ENCODE data around the gene SLF2. TPM values are rescaled to one million over a fixed set of nuclear protein-coding genes. Genes with fewer than 3 reads are reported as not detected.
A peak's percentile ranks its signal among the peaks of the same experiment; 100 is the strongest.

Gene SLF2
- total and polyA plus RNA-seq, 12 donors = 4.8 to 23.6 (median 18.3) TPM

DNA sequence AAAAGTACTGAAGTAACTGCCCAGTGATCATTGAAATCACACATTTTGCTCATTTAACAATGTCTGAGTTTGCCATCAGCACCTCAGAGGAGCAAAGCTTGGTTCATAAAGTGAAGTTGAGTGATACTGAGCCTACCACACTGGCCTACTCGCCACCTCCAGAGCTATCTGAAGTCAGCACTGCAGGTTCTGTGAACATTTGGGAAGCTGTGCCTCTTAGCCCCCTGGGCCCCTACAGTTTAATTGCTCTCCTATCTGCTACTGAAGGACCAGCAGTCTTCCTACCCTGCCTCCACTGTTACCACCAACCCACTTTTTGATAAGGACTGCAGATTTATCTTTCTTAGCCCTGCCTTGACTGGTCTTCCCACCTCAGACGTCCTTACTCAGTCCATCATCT lies 54.6 kb downstream of the SLF2 start:
- peaks cover 0 to 46% (median 9%) of the 10 kb centered on the region in 9 donors for H3K36me3 ChIP-seq
- peaks cover 0 to 7% (median 0%) of the 10 kb centered on the region in 7 donors for H3K27me3 ChIP-seq
- no peak for DNase-seq
- H3K9me3 ChIP-seq = no peaks in the 10 kb centered on the region
- peaks cover 3 to 23% (median 15%) of the 10 kb centered on the region in 9 donors for H3K4me1 ChIP-seq
- no peak for TF ChIP-seq CTCF (IDR thresholded peaks at IDR 0.05)
- H3K4me3 ChIP-seq = no peak overlapping the region
- intact Hi-C loops (cut with DNase I) = no loop called here
- H3K27ac ChIP-seq = no peak overlapping the region
- no peak for ATAC-seq
- 84 to 85% methylated on average over 2 of the region's 2 CpGs for WGBS, 2 donors

GRCh38 chr10:100968062-100968736 lies 55.4 kb downstream of the SLF2 start:
- no peak overlapping the region for H3K27ac ChIP-seq
- WGBS, 2 donors = 83 to 90% methylated on average over 2 of the region's 2 CpGs
- no peaks in the 10 kb centered on the region for H3K9me3 ChIP-seq
- DNase-seq = no peak
- peaks cover 0 to 7% (median 0%) of the 10 kb centered on the region in 7 donors for H3K27me3 ChIP-seq
- H3K4me1 ChIP-seq = peaks cover 3 to 23% (median 15%) of the 10 kb centered on the region in 9 donors
- no peak overlapping the region for H3K4me3 ChIP-seq
- H3K36me3 ChIP-seq = peaks cover 0 to 37% (median 7%) of the 10 kb centered on the region in 9 donors
- no peak for ATAC-seq
- no peak for TF ChIP-seq CTCF (IDR thresholded peaks at IDR 0.05)
- intact Hi-C loops (cut with DNase I) = loop anchor here in 1 of 10 donors (1.0 kb wide), 1 partner anchor 46 kb away; no protein-coding TSS in a partner anchor

DNA sequence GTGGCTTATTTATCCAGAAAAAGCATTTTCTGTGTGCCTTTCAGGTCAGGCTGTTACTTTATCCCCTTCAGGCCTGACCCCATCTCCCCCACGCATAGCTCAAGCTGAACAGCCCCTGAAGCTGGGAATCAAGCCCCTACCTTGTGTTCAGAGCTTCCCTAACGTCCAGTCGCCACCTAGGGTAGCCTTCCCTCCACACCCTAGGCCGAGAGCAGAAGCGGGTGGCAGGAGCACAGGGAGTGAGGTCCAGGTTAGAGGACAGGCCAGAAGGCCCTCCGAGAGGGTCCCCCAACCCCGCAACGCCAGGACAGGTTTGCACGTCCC lies 56.1 kb downstream of the SLF2 start:
- ATAC-seq (peak in 4 of 8 donors; percentile 12 to 29 (median 14)), DNase-seq (no peak)
- Histone ChIP-seq H3K27ac (no peak overlapping the region), H3K36me3 (peaks cover 0 to 31% (median 5%) of the 10 kb centered on the region in 9 donors), H3K27me3 (peaks cover 0 to 7% (median 0%) of the 10 kb centered on the region in 7 donors), H3K9me3 (no peaks in the 10 kb centered on the region), H3K4me1 (peaks cover 3 to 23% (median 15%) of the 10 kb centered on the region in 9 donors), H3K4me3 (peak overlapping the region; percentile 27 to 67 (median 58))
- TF ChIP-seq CTCF (IDR thresholded peaks at IDR 0.05) = no peak
- WGBS, 2 donors = 13 to 18% methylated on average over 9 of the region's 9 CpGs
- intact Hi-C loops (cut with DNase I) = loop anchor here in 1 of 10 donors (1.0 kb wide), 1 partner anchor 45 kb away; no protein-coding TSS in a partner anchor

GRCh38 chr10:100969187-100970075 lies 56.7 kb downstream of the SLF2 start, which contains the start of gene SEMA4G:
SEMA4G (plus strand) TSS chr10:100969504; CDS start chr10:100972913, 3,409 bp downstream.
- Histone ChIP-seq H3K27me3 (peaks cover 0 to 7% (median 0%) of the 10 kb centered on the region in 7 donors), H3K4me3 (peak within 1 kb of the TSS; percentile 27 to 67 (median 58)), H3K27ac (no peak within 1 kb of the TSS), H3K36me3 (peaks cover 0 to 25% (median 4%) of the 10 kb centered on the region in 9 donors), H3K4me1 (peaks cover 3 to 23% (median 15%) of the 10 kb centered on the region in 9 donors), H3K9me3 (no peaks in the 10 kb centered on the region)
- ATAC-seq = peak; percentile 69 to 85 (median 81)
- 2% methylated on average over 67 to 70 of the region's 70 CpGs for WGBS, 2 donors
- DNase-seq = peak; percentile 23 to 62
- intact Hi-C loops (cut with DNase I) = no loop called here
- TF ChIP-seq CTCF (IDR thresholded peaks at IDR 0.05) = peak; percentile 41 to 77 (median 73)

All from heart right ventricle (tissue), 16 donors.